Occipital lobe (tissue), 2 donors: ENCODE measurements around the gene SNORC. TPM values are rescaled to one million over a fixed set of nuclear protein-coding genes. Genes with fewer than 3 reads are reported as not detected.

ENCODE experiments used
- DNase-seq: peaks from one replicate; lab custom pipeline; 2025; lab: John Stamatoyannopoulos, UW
- total RNA-seq: library from RNA; depleted of rRNA; stranded (reverse); fragments of >200 nt; gene quantifications from one replicate; pipeline ENCODE4 v1.2.3, GENCODE V29; 2014

SNORC gene
- total RNA-seq, 1 donor from 2014 or later, result 1.6 TPM

GRCh38 chr2:232882505-232883115 lies 12.5 kb downstream of the SNORC start:
- no peak for DNase-seq

- DNase-seq, result no peak
Observed at GRCh38 chr2:232883116-232883721, 13.2 kb downstream of the SNORC start.

GRCh38 chr2:232884001-232884421 lies 13.9 kb downstream of the SNORC start:
- DNase-seq, result no peak

- no peak for DNase-seq
Observed at GRCh38 chr2:232884549-232885263, 14.6 kb downstream of the SNORC start.

- no peak for DNase-seq
Observed at GRCh38 chr2:232885264-232885961, 15.3 kb downstream of the SNORC start.

- DNase-seq, result no peak
Observed at GRCh38 chr2:232886176-232886575, 16.1 kb downstream of the SNORC start.

GRCh38 chr2:232886632-232887031 lies 16.6 kb downstream of the SNORC start:
- no peak for DNase-seq

GRCh38 chr2:232887171-232887850 lies 17.2 kb downstream of the SNORC start:
- DNase-seq, result no peak

GRCh38 chr2:232888099-232888836 lies 18.2 kb downstream of the SNORC start:
- no peak for DNase-seq

- DNase-seq, result no peak
Observed at GRCh38 chr2:232888839-232889529, 18.9 kb downstream of the SNORC start.

- no peak for DNase-seq
Observed at GRCh38 chr2:232889876-232890401, 19.9 kb downstream of the SNORC start.

- DNase-seq, result no peak
Observed at GRCh38 chr2:232890536-232890895, 20.5 kb downstream of the SNORC start.

GRCh38 chr2:232890896-232891601 lies 21.0 kb downstream of the SNORC start:
- no peak for DNase-seq

GRCh38 chr2:232891621-232892071 lies 21.6 kb downstream of the SNORC start:
- peak; percentile 25 for DNase-seq

- DNase-seq, result no peak
Observed at GRCh38 chr2:232892221-232892620, 22.2 kb downstream of the SNORC start.

GRCh38 chr2:232892843-232893242 lies 22.8 kb downstream of the SNORC start:
- DNase-seq, result no peak

GRCh38 chr2:232893834-232894233 lies 23.8 kb downstream of the SNORC start:
- no peak for DNase-seq

GRCh38 chr2:232894251-232894650 lies 24.2 kb downstream of the SNORC start:
- no peak for DNase-seq

GRCh38 chr2:232894746-232895145 lies 24.7 kb downstream of the SNORC start:
- no peak for DNase-seq
